ENCODE measurements around the gene UGT1A6.

The UGT1A6 gene

GRCh38 chr2:233758849-233759248 lies 66.2 kb downstream of the UGT1A6 start:
- H3K4me3 ChIP-seq (ENCODE audit: low read depth, low read length), result no peak overlapping the region
- TF ChIP-seq CTCF (IDR thresholded peaks at IDR 0.05; ENCODE audit: borderline replicate concordance, insufficient read depth, low read depth, low read length), result no peak

GRCh38 chr2:233760043-233760442 lies 67.4 kb downstream of the UGT1A6 start, which contains the start of gene UGT1A1:
Gene UGT1A1, plus strand, starts transcription at chr2:233760270. Its CDS starts 18 bp downstream, at chr2:233760288.
- H3K4me3 ChIP-seq (ENCODE audit: low read depth, low read length), result no peak within 1 kb of the TSS
- no peak for TF ChIP-seq CTCF (IDR thresholded peaks at IDR 0.05; ENCODE audit: borderline replicate concordance, insufficient read depth, low read depth, low read length)

- TF ChIP-seq CTCF (IDR thresholded peaks at IDR 0.05; ENCODE audit: borderline replicate concordance, insufficient read depth, low read depth, low read length), result no peak
- H3K4me3 ChIP-seq (ENCODE audit: low read depth, low read length), result no peak overlapping the region
These were observed 68.5 kb downstream of the UGT1A6 start for GRCh38 chr2:233761040-233761769.

- H3K4me3 ChIP-seq (ENCODE audit: low read depth, low read length), result no peak overlapping the region
- TF ChIP-seq CTCF (IDR thresholded peaks at IDR 0.05; ENCODE audit: borderline replicate concordance, insufficient read depth, low read depth, low read length), result no peak
These were observed 71.6 kb downstream of the UGT1A6 start for GRCh38 chr2:233764264-233764663.

GRCh38 chr2:233764761-233765160 lies 72.1 kb downstream of the UGT1A6 start:
- no peak for TF ChIP-seq CTCF (IDR thresholded peaks at IDR 0.05; ENCODE audit: borderline replicate concordance, insufficient read depth, low read depth, low read length)

GRCh38 chr2:233766416-233766815 lies 73.7 kb downstream of the UGT1A6 start:
- no peak overlapping the region for H3K4me3 ChIP-seq (ENCODE audit: low read depth, low read length)
- TF ChIP-seq CTCF (IDR thresholded peaks at IDR 0.05; ENCODE audit: borderline replicate concordance, insufficient read depth, low read depth, low read length), result no peak

More at GRCh38 chr2:233764761-233765160, 72.1 kb downstream of the UGT1A6 start:
- H3K4me3 ChIP-seq (ENCODE audit: low read depth, low read length), result no peak overlapping the region

- no peak overlapping the region for H3K4me3 ChIP-seq (ENCODE audit: low read depth, low read length)
- TF ChIP-seq CTCF (IDR thresholded peaks at IDR 0.05; ENCODE audit: borderline replicate concordance, insufficient read depth, low read depth, low read length), result no peak
These were observed 75.4 kb downstream of the UGT1A6 start for GRCh38 chr2:233768076-233768475.
